Activated CD4-positive, alpha-beta T cell treated with anti-CD3 and anti-CD28 coated beads for 48 hours (primary cell): ENCODE measurements around the gene TEX10.

Experiments
- DNase-seq: peaks from one replicate; pipeline ENCODE4 v3.0.0-alpha.2; 2020

TEX10 gene

DNA sequence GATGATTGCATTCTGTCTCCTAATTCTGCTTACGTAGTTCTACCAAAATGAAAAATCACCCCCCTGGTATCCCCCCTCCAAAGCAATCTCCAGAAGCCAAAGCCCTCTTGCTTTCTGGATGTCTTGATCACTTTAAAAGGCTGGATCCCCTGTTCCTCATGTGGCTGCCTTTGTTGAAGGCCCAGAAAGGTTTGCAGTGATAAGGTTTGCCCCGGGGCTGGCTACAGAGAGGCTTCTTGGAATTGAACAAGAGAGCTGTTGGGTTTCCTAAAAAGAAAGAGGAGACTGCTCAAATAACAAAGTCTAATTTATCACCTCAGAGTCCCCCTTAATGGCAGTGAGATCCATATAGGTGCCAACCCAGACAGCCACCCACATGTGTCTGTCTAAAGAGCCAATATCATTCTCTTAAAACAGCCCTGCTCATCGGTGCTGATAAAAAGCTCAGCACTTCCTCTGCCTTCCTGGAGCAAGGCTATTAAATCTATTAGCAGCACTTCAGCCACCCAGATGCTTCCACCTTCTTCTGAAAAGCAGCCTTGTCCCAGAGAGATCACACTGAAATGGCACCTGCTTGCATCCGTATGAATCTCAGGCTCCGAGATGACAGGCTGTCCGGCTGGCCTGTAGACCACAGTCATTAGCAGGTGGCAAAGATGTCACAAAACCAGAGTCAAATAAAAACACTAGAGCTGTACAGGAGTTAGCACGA is 70.9 kb downstream of the TEX10 start:
- no peak for DNase-seq

- no peak for DNase-seq
Measured at GRCh38 chr9:100281066-100281465, 71.7 kb downstream of the TEX10 start.

- no peak for DNase-seq
Measured at GRCh38 chr9:100277166-100277979, 75.4 kb downstream of the TEX10 start.

GRCh38 chr9:100269656-100270055 is 83.1 kb downstream of the TEX10 start:
- DNase-seq = no peak

DNA sequence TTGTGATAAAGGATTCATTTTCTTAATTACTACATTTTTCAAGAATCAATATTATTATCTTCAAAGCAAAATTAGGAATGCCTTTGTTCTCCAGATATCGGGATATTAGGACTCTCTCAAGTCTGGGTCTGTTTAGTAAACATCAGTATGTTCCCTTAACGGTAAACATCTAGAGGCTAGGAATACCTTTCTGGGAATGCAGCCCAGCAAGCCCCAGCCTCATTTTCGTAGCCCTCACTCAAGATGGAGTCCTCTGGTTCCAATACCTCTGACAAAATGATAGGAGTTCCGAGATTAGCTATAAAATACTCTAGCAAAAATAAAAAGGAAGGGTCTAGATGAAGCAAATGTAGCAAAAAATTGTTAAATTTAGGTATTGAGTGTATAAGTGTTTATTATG is 84.5 kb downstream of the TEX10 start:
- DNase-seq = no peak

DNA sequence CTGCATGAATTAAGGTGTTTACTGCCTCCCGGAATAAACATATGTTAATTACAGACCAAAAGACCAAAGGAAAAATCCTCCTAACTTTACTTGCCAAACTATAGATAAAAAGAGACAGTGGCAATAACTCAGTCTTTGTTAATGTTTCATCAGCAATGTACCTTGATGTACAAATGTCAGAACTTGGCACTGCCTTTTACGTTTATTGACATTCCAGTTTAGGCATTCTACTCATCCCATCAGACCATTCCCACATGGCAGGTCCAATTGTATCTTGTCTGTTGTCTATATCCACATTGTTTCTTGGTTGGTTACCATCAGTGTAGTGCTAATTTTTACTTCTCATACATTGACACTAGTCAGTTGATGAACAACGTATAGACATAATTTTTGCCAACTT is 85.5 kb downstream of the TEX10 start:
- no peak for DNase-seq
